NCI-H1417 treated with DMSO at 0.1 percent for 48 hours (cell line): ENCODE data around the gene KNTC1.
"Not testable (repeated sequence)": the region's sequence is repeated elsewhere in the genome, so short reads cannot be mapped to it uniquely, and the experiment has no call there.

Source experiments
- DNase-seq: peaks from one replicate; lab custom pipeline; 2025; lab: John Stamatoyannopoulos, UW

KNTC1 gene

GRCh38 chr12:122526683-122527477, at the start of gene KNTC1, which contains the start of gene RSRC2:
TSS of gene KNTC1 (plus strand) at chr12:122527249. CDS start at chr12:122530064, 2,815 bp downstream.
TSS of gene RSRC2 (minus strand) at chr12:122526936. CDS start at chr12:122526853, 83 bp downstream.
- DNase-seq = peak; percentile 100

GRCh38 chr12:122480753-122481152, 46.3 kb upstream of the KNTC1 start:
- no peak for DNase-seq

- DNase-seq = no peak
Observed at GRCh38 chr12:122481861-122482260, 45.2 kb upstream of the KNTC1 start.

GRCh38 chr12:122483969-122484368, 43.1 kb upstream of the KNTC1 start:
- DNase-seq = no peak

- not testable (repeated sequence) for DNase-seq
Observed at GRCh38 chr12:122484385-122484784, 42.7 kb upstream of the KNTC1 start.

- not testable (repeated sequence) for DNase-seq
Observed at GRCh38 chr12:122486360-122486759, 40.7 kb upstream of the KNTC1 start.

GRCh38 chr12:122486805-122487426, 40.1 kb upstream of the KNTC1 start:
- DNase-seq = no peak

GRCh38 chr12:122487807-122488206, 39.2 kb upstream of the KNTC1 start:
- not testable (repeated sequence) for DNase-seq

- DNase-seq = no peak
Observed at GRCh38 chr12:122489038-122489437, 38.0 kb upstream of the KNTC1 start.

GRCh38 chr12:122491991-122492390, 35.1 kb upstream of the KNTC1 start:
- DNase-seq = no peak

- not testable (repeated sequence) for DNase-seq
Observed at GRCh38 chr12:122493222-122493621, 33.8 kb upstream of the KNTC1 start.

- no peak for DNase-seq
Observed at GRCh38 chr12:122495258-122495657, 31.8 kb upstream of the KNTC1 start.

GRCh38 chr12:122499991-122500684, 26.9 kb upstream of the KNTC1 start:
- peak; percentile 37 for DNase-seq

GRCh38 chr12:122500685-122501488, 26.2 kb upstream of the KNTC1 start, which contains the start of gene ZCCHC8:
TSS of gene ZCCHC8 (minus strand) at chr12:122500932. CDS start at chr12:122500840, 92 bp downstream.
- peak; percentile 96 for DNase-seq

GRCh38 chr12:122501489-122501989, 25.5 kb upstream of the KNTC1 start:
- DNase-seq = no peak

- DNase-seq = no peak
Observed at GRCh38 chr12:122503147-122503751, 23.8 kb upstream of the KNTC1 start.

GRCh38 chr12:122503783-122504590, 23.1 kb upstream of the KNTC1 start:
- DNase-seq = no peak

- no peak for DNase-seq
Observed at GRCh38 chr12:122505419-122506051, 21.5 kb upstream of the KNTC1 start.

GRCh38 chr12:122506393-122506938, 20.6 kb upstream of the KNTC1 start:
- no peak for DNase-seq
